ENCODE measurements around the gene PRSS8.
"Not testable (repeated sequence)": the region's sequence is repeated elsewhere in the genome, so short reads cannot be mapped to it uniquely, and the experiment has no call there.

PRSS8 gene

DNA sequence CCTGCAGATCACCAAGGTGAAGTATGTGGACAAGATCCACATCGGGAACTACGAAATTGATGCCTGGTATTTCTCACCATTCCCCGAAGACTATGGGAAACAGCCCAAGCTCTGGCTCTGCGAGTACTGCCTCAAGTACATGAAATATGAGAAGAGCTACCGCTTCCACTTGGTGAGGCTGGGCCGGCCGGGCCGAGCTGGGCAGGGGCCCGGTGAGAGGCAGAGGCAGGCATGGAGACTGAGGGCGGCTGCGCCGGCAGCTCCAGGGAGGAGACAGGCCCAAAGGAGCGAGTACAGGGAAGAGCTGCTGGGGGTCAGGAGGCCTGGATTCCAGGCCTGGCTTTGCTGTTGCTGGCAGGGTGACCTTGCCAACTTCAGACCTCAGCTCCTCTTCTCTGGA, 8.3 kb downstream of the PRSS8 start:
- no peak for DNase-seq

DNA sequence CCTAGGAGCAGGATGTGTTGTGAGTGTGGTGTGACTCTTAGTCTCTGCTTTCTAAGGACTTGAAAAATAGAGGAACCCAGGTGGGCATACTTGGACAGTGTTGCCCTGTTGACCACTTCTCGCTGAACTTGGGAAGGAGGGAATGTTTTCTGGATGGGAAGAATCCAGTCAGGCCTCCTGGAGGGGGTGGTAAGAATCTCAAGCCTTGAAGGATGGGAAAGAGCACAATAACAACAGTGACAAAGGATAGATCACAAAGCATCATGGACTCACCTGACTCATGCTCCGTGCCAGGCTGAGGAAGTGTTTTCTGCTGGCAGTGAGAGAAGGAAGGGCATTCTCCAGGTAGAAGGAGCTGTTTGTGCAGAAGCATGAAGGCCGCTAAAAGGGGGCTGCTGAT, 9.7 kb downstream of the PRSS8 start:
- no peak for DNase-seq

- DNase-seq, result no peak
These were observed 15.4 kb downstream of the PRSS8 start for GRCh38 chr16:31120129-31120528.

DNA sequence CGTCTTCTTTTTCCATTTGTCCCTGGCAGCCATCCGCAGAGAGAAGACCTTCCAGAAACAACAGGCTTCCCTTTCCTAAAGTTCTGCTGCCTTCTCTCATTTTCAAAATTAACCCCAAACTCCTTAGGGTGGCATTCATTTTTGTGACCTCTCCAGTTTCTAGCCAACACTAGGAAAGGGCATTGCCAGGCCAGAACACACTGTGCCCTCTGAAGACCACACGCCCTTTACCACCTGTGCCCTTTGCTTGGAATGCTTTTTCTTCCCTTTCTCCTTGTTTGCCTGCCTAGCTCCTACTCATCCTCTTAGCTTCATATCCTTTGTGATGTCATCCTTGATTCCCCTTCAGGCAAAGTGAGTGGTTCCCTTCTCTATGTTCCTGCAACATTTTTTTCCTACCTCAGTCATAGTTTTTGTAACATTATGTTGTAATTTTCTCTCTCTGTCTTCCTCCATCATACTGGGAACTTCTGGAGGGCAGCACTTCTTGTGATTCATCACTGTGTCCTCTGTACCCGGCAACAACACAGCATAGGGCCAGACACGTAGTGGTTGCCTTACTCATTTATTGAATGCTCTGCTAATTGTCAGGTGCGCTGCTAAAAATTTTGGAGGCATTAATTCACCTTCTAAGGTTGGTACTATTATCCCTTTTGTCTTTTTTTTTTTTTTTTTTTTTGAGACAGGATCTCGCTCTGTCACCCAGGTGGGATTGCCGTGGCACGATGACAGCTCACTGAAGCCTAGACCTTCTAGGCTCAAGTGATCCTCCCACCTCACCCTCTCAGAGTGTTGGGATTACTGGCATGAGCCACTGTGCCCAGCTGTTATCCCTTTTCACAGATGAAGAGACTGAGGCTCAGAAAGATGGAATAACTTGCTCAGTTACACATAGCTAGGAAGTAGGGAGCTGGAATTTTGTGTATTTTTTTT, 17.0 kb downstream of the PRSS8 start:
- DNase-seq, result no peak

- peak; percentile 96 for DNase-seq
These were observed 17.9 kb downstream of the PRSS8 start, which contains the start of gene KAT8 for GRCh38 chr16:31117384-31118222. KAT8 (plus strand) TSS chr16:31117664; CDS start chr16:31117682, 18 bp downstream.

GRCh38 chr16:31114468-31114867, 21.1 kb downstream of the PRSS8 start:
- no peak for DNase-seq

GRCh38 chr16:31113121-31114120, 22.1 kb downstream of the PRSS8 start:
- no peak for DNase-seq

GRCh38 chr16:31112711-31113110, 22.8 kb downstream of the PRSS8 start:
- DNase-seq, result no peak

GRCh38 chr16:31111881-31112466, 23.6 kb downstream of the PRSS8 start:
- DNase-seq, result no peak

DNA sequence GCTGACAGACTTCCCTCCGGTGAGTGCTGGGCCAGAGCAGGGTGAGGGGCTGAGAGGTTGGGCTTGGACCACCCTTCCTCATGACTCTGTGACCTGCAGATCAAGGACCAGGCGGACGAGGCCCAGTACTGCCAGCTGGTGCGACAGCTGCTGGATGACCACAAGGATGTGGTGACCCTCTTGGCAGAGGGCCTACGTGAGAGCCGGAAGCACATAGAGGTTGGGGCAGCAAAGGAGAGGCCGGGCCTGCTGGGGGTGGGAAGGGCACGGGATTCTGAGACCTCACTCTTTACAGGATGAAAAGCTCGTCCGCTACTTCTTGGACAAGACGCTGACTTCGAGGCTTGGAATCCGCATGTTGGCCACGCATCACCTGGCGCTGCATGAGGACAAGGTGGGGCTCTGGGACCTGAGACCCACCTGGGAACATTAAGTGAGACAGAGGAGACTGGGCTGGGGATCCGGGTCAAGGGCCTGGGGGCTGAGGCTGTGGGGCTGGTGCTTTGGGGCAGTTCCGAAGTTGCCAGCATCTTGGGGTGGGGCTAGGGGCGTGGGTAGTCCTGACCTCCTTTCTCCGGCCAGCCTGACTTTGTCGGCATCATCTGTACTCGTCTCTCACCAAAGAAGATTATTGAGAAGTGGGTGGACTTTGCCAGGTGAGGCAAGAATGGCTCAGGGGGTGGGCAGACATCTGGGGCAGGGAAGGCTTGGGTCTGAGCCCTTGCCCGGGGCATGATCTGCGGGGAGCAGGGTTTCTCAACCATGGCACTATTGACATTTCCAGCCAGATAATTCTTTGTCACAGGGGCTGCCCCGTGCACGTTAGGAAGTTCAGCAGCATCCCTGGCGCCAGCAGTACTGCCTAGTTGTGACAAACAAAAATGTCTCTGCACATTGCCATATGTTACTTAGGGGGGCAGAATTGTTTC, 25.2 kb downstream of the PRSS8 start:
- no peak for DNase-seq

DNA sequence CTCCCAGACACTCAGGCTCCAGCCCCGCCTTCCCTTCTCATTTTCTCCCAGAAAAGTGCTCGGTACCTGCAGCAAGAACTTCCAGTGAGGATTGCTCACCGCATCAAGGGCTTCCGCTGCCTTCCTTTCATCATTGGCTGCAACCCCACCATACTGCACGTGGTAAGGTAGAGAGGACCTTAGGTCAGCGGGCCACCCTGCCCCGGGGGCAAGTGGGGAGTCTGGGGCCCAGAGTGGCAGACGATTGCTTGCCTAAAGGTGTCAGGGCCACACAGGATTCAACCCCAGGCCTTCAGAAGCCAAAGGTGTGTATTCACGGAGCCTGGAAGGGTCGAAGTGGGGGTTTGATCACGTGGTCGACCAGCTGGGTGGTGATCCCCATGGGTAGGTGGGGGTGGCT, 25.9 kb downstream of the PRSS8 start:
- no peak for DNase-seq

DNA sequence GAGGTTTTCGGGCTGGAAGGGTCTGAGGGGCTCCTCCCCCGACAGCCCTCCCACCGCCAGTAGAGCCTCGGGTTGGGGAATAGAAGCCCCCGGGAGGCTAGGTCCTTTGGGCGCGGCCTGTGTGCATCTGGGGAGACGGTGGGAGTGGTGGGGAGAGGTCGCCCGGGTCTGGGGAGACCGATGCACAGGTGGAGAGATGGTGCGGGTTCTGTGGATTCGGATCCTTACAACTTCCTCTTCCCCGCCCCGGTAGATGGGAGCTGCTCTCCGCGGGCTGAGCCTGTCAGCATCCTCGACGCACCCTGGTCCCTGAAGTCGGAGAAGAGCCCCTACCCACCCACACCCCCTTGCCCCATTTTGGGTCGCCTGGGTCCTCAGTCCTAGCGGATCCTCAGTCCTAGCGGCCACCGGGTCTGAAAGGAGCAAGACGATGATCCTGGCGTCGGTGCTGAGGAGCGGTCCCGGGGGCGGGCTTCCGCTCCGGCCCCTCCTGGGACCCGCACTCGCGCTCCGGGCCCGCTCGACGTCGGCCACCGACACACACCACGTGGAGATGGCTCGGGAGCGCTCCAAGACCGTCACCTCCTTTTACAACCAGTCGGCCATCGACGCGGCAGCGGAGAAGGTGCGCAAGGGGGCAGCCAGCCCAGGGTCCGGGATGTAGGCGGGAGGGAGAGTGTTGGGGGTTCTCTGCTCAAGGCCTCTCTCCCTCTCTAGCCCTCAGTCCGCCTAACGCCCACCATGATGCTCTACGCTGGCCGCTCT, 26.6 kb downstream of the PRSS8 start:
- DNase-seq, result no peak

DNA sequence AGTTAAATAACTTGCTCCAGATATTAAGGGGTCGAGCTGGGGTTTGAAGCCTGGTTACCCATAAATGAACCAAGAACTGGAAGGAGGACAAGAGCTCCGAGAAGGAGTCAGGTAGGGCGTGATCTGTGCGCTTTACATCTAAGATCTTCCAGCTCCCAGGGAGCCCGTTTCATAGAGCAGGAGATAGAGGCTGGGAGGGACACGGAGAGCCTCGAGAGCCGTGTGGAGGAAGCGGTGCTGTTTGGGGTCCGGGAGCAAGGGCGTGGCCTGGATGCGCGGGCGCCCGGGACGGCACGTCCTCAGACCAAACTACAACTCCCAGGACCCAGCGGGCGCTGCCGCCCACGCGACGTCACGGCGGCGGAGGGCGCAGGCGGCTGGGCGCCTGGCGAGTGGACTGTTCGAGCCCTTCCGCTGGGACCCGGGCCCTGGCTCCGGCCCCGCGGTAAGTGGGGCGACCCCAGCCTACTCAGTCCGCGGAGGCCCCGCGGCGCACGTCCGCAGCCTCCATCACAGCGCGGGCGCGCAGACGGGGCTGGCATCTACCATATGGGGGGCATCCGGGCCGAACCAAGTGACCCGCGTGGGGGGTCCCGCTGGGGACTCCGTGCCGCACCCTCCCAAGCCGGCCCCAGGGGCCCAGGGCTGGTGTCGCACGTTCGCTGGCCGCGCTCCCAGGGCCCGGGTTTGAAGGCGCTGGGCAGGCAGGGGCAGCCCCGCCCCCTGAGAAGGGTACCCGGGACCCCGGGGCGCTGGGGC, 27.3 kb downstream of the PRSS8 start, which contains the start of gene BCKDK:
TSS of gene BCKDK (plus strand) at position 352 of the 759 bp plus-strand sequence. CDS start 838 bp downstream, outside the sequence.
- DNase-seq, result peak; percentile 72

DNA sequence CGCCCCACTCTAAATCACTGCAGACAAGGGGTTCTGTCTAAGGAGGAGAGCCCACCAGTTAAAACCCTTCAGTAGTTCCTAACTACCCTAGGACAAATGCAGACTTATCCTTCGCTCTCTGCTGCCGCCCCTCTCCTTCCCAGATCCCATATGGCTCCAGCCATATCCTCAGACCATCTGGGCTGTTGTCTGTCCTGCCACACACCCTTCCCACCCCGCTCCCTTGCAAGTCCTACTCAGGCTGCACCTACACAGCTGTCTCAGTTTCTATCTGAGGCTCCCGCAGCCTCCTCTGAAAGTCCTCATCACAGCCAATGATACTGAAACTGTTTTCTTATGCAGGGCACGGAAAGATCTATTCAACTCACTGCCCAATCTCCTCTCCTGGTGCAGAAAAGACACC, 28.1 kb downstream of the PRSS8 start:
- DNase-seq, result no peak

GRCh38 chr16:31106509-31107464, 28.7 kb downstream of the PRSS8 start:
- DNase-seq, result no peak

DNA sequence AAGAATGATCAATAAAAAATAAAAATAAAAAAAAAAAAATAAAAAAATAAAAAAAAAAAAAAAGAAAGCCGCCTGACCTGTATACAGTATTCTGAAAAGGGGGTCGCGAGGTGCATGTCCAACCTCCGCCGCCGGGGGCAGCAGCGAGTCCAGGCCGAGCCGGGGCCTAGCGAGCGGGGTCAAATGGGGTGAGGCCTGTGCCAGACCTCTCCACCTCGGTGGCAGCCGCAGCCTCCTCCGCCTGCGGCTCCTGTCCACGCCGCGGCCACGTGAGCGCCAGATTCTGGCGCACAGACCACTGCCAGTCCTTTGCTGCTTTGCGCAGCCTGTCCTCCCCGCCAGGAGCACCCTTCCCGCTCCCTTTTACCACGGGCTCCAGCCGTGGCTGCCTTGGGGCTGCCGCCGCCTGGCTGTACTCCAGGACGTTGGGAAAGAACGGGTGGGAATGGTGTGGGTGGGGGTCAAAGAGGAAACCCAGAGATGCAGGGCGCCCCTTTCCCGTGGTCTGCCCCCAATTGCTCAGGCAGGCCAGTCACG, 29.8 kb downstream of the PRSS8 start:
- DNase-seq, result peak; percentile 84

- DNase-seq, result not testable (repeated sequence)
These were observed 34.5 kb downstream of the PRSS8 start for GRCh38 chr16:31100876-31101641.

Data from activated CD8-positive, alpha-beta memory T cell treated with anti-CD3 and anti-CD28 coated beads, Interleukin-2, amount 50 U/mL, for 4 hours (primary cell).